HL-60 (cell line): Measurements from ENCODE around the gene NEGR1.

Experiments used
- CTCF ChIP-seq: IDR thresholded peaks from one replicate; pipeline ENCODE4 v1.5.1; 2011; ENCODE audit warnings: low read length, control low read depth, inconsistent platforms; ENCODE audit not compliant: insufficient read depth
- GABPA ChIP-seq: IDR thresholded peaks from 2 replicates; pipeline ENCODE4 v1.6.1; 2012; ENCODE audit warnings: low read depth
- POLR2AphosphoS5 ChIP-seq: IDR thresholded peaks from 2 replicates; pipeline ENCODE4 v1.6.1; 2012; ENCODE audit warnings: low read depth
- REST ChIP-seq: IDR thresholded peaks from 2 replicates; pipeline ENCODE4 v1.6.1; 2012; ENCODE audit warnings: low read depth; ENCODE audit not compliant: insufficient replicate concordance
- SPI1 ChIP-seq: IDR thresholded peaks from 2 replicates; pipeline ENCODE4 v1.6.1; 2012; ENCODE audit warnings: low read depth, mild to moderate bottlenecking, borderline replicate concordance

- TF ChIP-seq GABPA (no peak), CTCF (no peak), POLR2AphosphoS5 (no peak), REST (no peak), SPI1 (no peak)
Measured at GRCh38 chr1:71532343-71532742, 750.0 kb downstream of the NEGR1 start.
